C4-2B (cell line): Measurements from ENCODE around the gene ZDHHC14.

Experiments used
- H3K27ac ChIP-seq: fragments of 450-650 bp; 2 replicates; pipeline ENCODE4 v1.5.1; 2017
- CTCF ChIP-seq: fragments of 450-650 bp; conservative IDR thresholded peaks from 2 replicates; pipeline ENCODE4 v1.5.1; 2017; ENCODE audit warnings: mild to moderate bottlenecking
- ZFX ChIP-seq: fragments of 450-650 bp; IDR thresholded peaks from 2 replicates; pipeline ENCODE4 v1.6.1; 2017

Gene ZDHHC14

GRCh38 chr6:157535340-157536222, 154.6 kb downstream of the ZDHHC14 start:
- no peak overlapping the region for H3K27ac ChIP-seq
- TF ChIP-seq CTCF: no peak
- TF ChIP-seq ZFX: no peak

- H3K27ac ChIP-seq: no peak overlapping the region
- no peak for TF ChIP-seq CTCF
- TF ChIP-seq ZFX: no peak
These were observed 155.2 kb downstream of the ZDHHC14 start for GRCh38 chr6:157536223-157536545.

- TF ChIP-seq CTCF (no peak), ZFX (no peak)
- H3K27ac ChIP-seq: no peak overlapping the region
These were observed 156.6 kb downstream of the ZDHHC14 start for GRCh38 chr6:157537556-157537955.

GRCh38 chr6:157538168-157538567, 157.2 kb downstream of the ZDHHC14 start:
- no peak overlapping the region for H3K27ac ChIP-seq
- no peak for TF ChIP-seq ZFX

- TF ChIP-seq CTCF (no peak), ZFX (no peak)
- H3K27ac ChIP-seq: no peak overlapping the region
These were observed 157.7 kb downstream of the ZDHHC14 start for GRCh38 chr6:157538698-157539097.

GRCh38 chr6:157539421-157539822, 158.4 kb downstream of the ZDHHC14 start:
- H3K27ac ChIP-seq: no peak overlapping the region
- TF ChIP-seq ZFX (no peak), CTCF (no peak)

- TF ChIP-seq CTCF (no peak), ZFX (no peak)
- no peak overlapping the region for H3K27ac ChIP-seq
These were observed 159.1 kb downstream of the ZDHHC14 start for GRCh38 chr6:157539900-157540752.
